Activated naive CD8-positive, alpha-beta T cell treated with anti-CD3 and anti-CD28 coated beads, Interleukin-2, amount 50 U/mL, for 16 hours (primary cell): Measurements from ENCODE around the gene ARHGAP6.
"Not testable (repeated sequence)": the region's sequence is repeated elsewhere in the genome, so short reads cannot be mapped to it uniquely, and the experiment has no call there.

Experiments
- DNase-seq: peaks from one replicate; pipeline ENCODE4 v3.0.0-alpha.2; 2020; ENCODE audit warnings: low read depth, low spot score

Gene ARHGAP6

GRCh38 chrX:11395859-11396258 is 269.9 kb downstream of the ARHGAP6 start:
- no peak for DNase-seq

DNA sequence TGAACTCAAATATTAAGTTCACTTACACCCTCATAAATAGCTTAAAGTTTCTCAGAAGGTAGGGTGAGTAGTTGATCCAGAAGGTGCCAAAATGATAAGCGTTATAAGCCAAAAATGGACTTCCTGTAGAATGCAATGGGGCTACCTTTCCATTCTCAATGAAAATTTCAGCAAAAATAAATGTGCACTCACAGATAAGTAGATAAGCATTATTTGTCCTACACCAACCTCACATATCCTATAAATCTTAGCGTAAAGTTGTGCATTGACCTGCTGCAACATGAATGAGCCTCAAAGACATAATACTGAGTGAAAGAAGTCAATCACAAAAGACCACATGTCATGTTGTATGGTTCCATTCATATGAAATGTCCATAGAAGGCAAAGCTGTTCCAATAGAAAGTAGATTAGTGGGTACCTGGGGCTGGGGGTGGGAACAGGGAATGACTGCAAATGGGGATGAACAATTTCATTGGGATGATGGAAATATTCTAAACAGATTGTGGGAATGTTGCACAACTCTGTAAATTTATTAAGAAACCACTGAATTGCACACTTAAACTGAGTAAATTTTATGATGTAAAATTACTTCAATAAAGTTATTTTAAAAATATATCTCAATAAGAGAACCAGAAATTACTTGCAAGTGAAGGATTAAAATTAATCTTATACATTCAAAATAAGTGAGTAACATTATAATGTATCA is 271.6 kb downstream of the ARHGAP6 start:
- DNase-seq, result no peak

GRCh38 chrX:11386812-11387211 is 278.9 kb downstream of the ARHGAP6 start:
- DNase-seq, result no peak

GRCh38 chrX:11386001-11386523 is 279.7 kb downstream of the ARHGAP6 start:
- DNase-seq, result no peak

- no peak for DNase-seq
Measured at GRCh38 chrX:11382930-11383329, 282.8 kb downstream of the ARHGAP6 start.

- no peak for DNase-seq
Measured at GRCh38 chrX:11381464-11381863, 284.3 kb downstream of the ARHGAP6 start.

- DNase-seq, result no peak
Measured at GRCh38 chrX:11380187-11380844, 285.4 kb downstream of the ARHGAP6 start.

DNA sequence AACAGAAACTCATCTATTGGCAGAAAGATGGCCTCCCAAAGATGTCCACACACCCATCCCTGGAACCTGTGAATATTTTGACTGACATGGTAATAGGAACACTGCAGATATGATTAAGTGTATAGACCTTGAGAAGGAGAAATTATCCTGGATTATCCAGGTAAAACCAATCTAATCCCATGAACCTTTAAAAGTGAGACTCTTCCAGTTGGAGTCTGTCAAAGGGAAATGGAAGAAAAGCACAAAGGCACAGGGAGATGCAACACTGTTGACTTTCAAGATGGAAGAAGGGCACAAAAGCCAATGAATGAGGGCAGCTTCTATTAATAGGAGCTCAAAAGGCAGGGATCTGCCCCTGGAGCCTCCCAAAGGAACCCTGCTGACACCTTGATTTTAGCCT is 289.6 kb downstream of the ARHGAP6 start:
- no peak for DNase-seq

- no peak for DNase-seq
Measured at GRCh38 chrX:11375614-11376119, 290.1 kb downstream of the ARHGAP6 start.

DNA sequence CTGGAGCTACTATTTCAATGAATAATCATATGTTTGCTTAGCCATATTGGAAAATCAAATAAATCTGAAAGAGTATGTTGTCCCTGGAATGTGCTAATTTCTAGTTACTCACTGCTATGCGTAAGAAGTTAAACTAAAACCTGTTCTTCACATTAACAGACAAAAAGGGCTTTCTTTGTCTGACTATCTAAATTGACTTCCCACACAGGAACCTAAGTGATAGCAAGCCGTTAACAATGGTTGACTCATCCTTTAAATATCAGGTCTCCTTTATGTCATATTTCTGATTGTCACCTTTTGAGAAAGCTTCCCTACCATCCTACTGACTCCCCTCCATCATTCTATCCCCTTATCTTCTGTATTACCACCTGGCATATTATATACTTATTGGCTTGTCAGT is 291.1 kb downstream of the ARHGAP6 start:
- no peak for DNase-seq

GRCh38 chrX:11371106-11371505 is 294.6 kb downstream of the ARHGAP6 start:
- no peak for DNase-seq

DNA sequence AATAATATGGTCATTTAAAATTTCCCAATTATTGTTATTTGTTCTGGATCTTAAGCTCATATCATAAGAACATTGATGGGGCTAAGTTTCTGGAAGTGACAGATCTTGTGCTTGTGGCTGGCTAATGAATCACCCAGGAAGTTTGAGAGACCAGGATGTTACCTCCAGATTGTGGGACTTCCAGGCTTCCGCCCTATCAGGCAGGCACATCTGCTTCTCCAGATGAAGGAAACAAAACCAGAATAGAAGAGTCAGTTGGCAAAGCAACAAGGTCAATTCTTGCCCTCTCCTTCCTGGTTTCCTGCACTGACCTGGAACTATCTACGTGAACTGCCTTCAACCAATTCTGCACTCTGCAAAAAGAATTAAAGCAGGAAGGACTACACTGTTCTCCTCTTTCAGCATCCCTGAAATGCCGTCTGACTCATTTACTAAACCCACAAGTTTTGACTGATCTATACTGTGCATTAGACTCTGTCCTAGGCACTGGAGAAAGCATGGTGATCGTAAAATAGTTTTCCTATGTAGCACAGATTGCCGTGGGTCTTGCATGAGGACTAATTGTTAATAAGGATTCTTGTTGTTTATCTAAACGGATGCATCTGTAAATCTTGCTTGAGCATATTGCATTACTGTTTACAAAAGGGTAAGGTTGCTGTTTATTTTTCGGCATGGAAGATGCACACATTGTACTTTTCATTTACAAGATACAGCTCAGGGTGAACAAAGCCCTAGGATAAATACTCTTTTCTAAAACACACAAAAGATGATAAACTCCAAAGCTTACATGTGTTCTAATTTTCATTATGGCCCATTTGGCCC is 297.9 kb downstream of the ARHGAP6 start:
- no peak for DNase-seq

- DNase-seq, result no peak
Measured at GRCh38 chrX:11366998-11367595, 298.6 kb downstream of the ARHGAP6 start.

DNA sequence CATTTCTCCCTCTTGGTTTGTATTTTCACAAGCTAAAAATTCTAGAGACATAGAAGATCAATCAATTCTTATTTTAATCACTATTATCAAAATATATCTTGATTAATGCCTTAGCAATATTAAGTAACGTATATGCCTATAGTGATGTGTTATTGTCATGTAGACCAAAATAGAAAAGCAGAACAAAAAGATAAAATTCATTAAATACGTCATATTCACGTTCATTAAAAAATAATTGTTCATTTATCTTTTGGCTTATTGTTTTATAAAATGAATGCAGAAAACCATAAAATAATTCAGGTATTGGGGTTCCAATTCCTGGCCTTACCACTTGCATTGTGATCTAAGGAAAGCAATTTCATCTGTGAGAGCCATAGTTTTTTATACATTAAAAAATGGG is 300.3 kb downstream of the ARHGAP6 start:
- no peak for DNase-seq

GRCh38 chrX:11364835-11365234 is 300.9 kb downstream of the ARHGAP6 start:
- no peak for DNase-seq

DNA sequence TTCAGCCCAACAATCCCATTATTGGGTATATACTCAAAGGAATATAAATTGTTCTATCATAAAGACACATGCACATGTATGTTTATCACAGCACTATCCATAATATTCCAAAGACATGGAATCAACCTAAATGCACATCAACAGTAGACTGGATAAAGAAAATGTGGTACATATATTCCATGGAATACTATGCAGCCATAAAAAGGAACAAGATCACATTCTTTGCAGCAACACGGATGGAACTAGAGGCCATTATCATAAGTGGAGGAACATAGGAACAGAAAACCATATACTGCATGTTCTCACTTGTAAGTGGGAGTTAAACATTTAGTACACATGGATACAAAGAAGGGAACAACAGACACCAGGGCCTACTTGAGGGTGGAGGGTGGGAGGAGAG is 301.9 kb downstream of the ARHGAP6 start:
- not testable (repeated sequence) for DNase-seq

- no peak for DNase-seq
Measured at GRCh38 chrX:11363069-11363594, 302.6 kb downstream of the ARHGAP6 start.

DNA sequence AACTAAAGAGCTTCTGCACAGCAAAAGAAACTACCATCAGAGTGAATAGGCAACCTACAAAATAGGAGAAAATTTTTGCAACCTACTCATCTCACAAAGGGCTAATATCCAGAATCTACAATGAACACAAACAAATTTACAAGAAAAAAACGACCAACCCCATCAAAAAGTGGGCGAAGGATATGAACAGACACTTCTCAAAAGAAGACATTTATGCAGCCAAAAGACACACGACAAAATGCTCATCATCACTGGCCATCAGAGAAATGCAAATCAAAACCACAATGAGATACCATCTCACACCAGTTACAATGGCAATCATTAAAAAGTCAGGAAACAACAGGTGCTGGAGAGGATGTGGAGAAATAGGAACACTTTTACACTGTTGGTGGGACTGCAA is 304.1 kb downstream of the ARHGAP6 start:
- DNase-seq, result not testable (repeated sequence)

- DNase-seq, result not testable (repeated sequence)
Measured at GRCh38 chrX:11355944-11356343, 309.8 kb downstream of the ARHGAP6 start.

DNA sequence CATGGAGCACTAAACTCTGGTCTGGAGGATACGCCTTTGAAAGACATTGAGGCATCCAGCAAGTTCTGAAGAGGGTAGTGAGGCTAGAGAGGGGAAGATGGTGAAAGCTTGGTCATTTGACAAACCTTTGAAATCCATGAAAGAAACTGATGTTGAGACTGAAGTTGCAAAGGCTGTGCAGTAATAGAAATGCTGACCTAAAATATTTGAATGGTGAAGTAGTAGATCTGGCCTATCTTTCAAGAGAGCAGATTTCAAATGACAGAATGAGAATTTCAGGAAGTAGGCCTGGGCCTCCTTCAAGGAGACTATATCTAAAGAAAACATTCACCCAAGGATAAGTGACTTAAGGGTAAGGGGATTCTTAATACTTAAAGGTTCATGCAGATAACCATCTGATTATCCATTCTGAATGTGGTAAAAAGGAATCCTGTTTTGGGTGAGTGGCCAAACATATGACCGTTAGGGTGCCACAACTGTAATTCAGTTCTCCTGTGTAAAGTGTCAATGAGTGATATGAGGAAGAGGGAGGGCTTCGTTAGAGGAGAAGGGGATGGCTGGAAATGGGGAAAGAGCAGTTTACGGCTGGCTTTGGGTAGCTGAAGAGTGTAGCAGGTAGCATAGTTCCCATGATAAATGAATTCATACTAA is 310.3 kb downstream of the ARHGAP6 start:
- no peak for DNase-seq

DNA sequence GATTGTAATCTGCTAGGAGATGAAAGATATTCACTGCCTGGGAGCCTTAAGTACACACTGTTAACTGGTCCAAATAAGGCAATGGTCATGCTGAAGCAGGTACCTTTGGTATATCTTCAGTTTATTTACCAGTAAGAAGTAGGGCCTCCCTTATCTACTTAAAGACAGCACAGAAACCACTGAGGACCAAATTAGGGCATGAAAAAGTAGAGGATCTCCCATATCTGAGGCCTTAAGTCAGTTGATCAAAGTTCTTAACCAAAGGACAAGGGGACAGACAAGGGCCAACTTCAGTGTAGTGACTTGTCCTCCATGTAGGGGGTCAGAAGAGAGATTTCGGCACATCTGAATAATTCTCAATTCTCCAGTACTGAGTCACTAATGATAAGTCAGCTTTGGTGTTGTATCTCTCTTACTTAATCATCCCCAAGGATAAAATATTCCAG is 313.4 kb downstream of the ARHGAP6 start:
- no peak for DNase-seq
